GM18907 (cell line): ENCODE results near the gene MRAS.

Source experiments
- ATAC-seq: cut with Tn5 transposase; IDR thresholded peaks from one replicate; pipeline ENCODE4 v1.9.1; 2021; ENCODE audit warnings: mild to moderate bottlenecking, moderate library complexity; ENCODE audit not compliant: unreplicated experiment

Gene MRAS

DNA sequence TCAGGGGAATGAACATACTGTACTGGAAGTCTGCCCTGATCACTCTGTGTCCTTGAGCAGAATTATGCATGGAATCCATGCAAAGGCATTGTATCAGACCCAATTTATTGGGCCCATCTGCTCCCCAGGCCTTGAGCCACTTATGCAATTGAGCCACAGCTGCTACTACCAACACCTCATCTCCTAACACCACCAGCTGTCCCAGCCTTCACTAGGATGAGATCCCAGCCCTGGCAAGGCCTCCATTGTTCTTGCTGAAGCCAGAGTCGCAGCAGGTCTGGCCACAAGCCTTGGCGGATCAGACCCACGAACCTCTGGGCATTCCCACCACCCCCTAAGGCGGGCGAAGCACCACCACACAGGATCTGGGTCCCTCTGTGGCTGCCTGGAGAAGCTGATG, 9.6 kb upstream of the MRAS start:
- ATAC-seq: no peak

GRCh38 chr3:138340511-138340910, 7.9 kb upstream of the MRAS start:
- ATAC-seq: no peak

DNA sequence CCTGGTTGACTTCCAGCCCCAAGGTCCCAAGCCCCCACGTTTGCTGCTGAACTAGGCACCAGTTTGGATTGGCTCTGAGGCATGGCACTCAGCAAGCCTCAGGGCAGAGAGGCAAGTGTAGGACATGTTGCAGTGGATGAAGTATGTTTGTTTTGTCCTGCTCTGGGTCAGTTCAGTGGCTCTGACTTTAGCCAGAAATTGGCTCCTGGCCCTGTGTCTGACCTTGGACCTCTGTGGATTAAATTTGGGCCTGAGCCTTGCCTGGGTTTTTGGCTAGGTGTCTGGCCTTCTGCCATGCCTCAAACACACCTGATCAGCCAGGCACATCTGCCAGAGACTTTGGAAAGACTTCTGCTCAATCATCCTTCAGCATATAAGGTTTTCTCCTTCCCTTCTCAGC, 3.6 kb upstream of the MRAS start:
- no peak for ATAC-seq

- ATAC-seq: no peak
Observed at GRCh38 chr3:138348754-138349739, 668 bp downstream of the MRAS start.

GRCh38 chr3:138349926-138350665, 1.7 kb downstream of the MRAS start:
- ATAC-seq: no peak

DNA sequence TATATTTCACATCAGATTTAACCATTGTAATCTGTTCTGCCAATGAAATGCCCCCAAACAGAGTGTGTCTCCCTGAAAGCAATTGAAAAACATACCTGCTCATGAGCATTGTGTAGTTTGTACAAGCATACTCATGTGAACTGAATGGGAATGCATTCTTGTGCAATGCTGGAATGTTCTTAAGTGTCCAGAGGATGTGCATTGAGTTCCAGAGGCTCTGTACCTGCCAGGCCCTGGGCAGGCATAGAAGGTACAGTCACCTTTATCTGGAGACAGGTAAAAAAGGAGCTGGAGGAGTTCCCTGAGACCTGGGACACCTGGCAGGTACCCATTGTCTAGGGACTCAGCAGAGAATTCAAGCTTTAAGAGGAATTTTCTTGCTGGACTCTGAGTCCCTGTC, 2.8 kb downstream of the MRAS start:
- ATAC-seq: no peak

GRCh38 chr3:138351916-138352550, 3.7 kb downstream of the MRAS start:
- ATAC-seq: no peak

GRCh38 chr3:138354376-138354775, 6.0 kb downstream of the MRAS start:
- no peak for ATAC-seq

- no peak for ATAC-seq
Observed at GRCh38 chr3:138355071-138355470, 6.7 kb downstream of the MRAS start.

GRCh38 chr3:138356730-138357405, 8.5 kb downstream of the MRAS start:
- no peak for ATAC-seq

DNA sequence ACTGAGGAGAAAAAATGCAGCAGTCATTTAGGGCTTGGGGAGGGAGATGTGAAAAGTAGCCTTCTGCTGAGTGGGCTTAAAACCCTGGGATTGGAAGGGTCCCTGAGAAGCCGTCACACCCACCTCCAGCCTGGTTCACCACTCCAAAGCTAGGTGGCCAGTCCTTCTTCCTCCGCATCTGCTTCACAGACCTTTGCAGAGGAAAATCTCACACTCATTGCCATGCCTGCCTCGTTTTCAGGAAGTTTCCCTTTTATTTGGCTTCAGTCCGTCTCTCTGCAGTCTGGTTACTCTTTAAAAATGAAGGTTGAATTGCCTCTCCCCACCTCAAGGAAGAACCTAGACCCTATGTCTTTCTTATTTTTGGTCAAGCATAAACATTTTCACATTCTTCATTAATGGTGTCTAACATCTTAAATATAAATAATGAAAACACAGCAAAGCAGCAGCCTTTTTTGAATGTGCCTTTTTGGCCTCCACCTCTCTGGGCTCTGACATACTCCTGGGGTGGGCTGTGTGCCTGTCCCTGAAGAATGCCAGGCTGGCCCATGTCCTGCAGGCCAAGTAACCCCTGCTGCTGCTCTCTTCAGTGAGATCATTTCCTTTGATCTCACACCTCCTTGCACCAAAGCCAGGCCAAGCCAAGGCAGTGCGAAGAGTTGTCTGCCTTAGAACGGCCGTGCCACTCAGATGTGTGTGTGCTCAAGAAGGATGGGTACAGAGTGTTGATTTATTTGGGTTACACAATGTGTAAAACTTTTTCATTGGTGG, 11.0 kb downstream of the MRAS start:
- ATAC-seq: no peak

GRCh38 chr3:138359919-138360868, 11.8 kb downstream of the MRAS start:
- ATAC-seq: no peak

- ATAC-seq: no peak
Observed at GRCh38 chr3:138360869-138361525, 12.6 kb downstream of the MRAS start.

- no peak for ATAC-seq
Observed at GRCh38 chr3:138361561-138361971, 13.2 kb downstream of the MRAS start.

- ATAC-seq: no peak
Observed at GRCh38 chr3:138362538-138362937, 14.2 kb downstream of the MRAS start.

DNA sequence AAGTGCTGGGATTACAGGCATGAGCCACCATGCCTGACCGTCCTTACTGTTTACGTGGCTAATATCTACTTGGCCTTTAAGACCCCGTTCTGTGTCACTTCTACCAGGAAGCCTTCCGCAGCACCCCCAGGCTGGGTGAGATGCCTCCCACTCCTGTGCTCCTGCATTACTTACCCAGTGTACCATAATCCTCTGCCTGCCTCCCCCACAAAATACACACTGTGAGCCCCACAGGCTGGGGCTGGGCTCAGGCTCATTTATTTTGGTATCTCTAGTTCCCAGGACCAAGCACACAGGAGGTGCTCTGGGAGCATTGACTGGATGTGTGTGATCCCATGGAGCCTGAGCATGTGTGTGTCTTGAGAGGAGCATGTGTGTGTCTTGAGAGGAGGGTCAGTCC, 14.9 kb downstream of the MRAS start:
- ATAC-seq: no peak

- no peak for ATAC-seq
Observed at GRCh38 chr3:138364356-138365252, 16.2 kb downstream of the MRAS start.

DNA sequence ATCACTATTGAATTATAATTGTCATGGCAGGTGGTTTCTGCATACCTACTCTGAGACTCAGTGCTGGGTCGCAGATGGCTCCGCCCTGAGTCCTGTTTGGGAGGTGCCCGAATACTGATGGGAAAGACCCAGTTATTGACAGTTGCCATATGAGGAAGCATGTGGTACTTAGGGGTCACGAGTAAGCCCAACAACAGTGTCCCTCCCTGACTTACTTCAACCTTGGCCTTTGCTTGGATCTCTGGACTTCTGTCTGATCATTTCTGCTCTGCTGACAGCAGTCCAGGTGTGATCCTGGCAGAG, 16.8 kb downstream of the MRAS start:
- ATAC-seq: no peak
